MV-4-11 (cell line): Measurements from ENCODE around the gene KRT2.
A peak's percentile ranks its signal among the peaks of the same experiment; 100 is the strongest.

Experiments
- DNase-seq: peaks from one replicate; lab custom pipeline; 2025; lab: John Stamatoyannopoulos, UW

The KRT2 gene

GRCh38 chr12:52615208-52615868 is 36.7 kb downstream of the KRT2 start:
- peak; percentile 51 for DNase-seq

DNA sequence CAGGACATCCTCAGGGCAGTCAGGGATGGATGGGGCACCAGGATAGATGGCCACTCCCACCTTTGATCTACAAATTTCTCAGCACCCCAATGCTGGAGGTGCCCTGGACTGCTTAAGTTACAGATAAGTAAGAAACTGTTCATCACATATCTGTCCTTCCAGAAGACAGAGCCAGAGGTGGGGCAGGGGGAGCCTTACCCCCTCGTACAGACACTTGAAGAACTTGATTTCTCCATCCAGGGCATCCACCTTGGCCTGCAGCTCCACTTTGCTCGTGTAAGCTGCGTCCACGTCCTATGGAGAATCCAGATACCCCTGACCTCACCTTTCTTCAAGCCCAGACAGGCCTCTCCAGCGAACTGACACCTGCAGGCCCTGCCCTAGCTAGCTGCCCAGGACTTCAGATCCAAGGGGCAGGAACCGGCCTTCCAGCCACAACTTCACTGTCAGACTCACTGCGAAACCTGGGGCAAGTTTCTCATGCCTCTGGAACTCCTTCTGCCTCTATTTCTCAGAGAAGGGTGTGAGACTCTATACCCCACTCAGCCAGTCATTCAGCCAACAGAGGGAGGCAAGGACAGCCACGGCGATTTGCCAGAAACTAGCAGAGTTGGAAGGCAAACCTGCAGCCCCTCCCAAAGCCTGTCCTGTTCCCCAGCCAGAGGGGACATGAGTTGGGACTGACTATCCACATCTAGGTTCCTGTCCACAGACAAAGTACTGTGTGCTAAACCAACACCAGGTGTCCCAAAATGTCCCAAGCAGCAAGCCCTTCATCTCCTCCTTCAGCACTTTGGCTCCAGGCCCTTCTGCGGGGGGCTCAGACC is 37.4 kb downstream of the KRT2 start:
- DNase-seq: no peak

GRCh38 chr12:52613384-52614030 is 38.5 kb downstream of the KRT2 start:
- no peak for DNase-seq

- DNase-seq: no peak
Observed at GRCh38 chr12:52612431-52613383, 39.3 kb downstream of the KRT2 start.

DNA sequence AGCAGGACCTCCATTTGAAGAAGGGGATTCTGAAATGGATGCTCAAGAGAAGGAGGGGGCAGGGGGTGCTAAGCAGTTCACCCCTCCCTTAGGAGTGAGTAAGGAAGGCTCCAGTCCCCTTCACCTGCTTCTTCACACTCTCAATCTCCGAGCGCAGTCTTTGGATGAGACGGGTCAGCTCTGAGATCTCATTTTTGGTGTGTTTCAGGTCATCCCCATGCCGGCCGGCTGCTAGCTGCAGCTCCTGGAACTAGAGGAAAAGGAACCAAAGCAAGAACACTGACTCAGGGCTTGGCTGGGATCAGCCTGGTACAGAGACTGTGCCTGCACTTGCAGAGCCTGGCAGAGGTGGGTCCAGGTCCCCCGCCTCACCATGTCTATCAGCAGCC is 40.9 kb downstream of the KRT2 start:
- DNase-seq: no peak

DNA sequence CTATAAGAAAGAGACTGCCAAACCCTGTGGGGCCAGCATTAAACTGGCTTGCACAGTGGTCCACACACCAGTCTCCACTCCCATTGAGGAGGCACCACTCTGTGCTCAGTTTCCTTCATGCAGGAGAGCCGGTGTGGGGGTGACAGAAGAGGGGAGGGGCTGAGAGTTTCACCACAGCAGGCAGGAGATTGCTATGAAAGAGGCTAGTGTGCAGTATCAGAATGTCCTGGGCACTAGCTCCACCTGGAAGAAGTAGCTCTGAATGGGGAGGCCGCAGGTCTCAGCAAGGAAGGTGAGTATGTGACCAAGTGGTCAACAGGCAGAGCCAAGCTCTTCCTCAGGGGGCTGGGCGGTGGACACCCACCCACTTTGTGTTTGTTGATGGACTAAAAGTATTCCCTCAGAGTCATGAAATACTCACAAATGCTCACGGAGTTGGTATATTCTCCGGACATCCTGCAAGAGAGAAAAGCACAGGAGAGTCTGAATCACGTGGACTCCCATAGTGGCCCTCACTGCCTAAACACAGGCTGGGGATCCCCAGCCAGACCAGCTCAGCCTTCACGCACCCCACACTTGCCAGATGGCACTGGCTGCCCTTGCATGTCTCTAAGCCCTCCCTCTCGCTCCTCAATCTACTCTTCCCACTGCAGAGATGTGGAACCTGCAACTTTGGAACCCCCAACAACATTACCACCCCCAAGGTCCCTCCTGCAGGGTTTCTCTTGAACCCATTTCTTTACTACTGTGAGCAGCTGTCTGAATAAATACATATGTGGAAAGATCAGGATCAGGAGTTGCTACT is 43.0 kb downstream of the KRT2 start:
- no peak for DNase-seq

DNA sequence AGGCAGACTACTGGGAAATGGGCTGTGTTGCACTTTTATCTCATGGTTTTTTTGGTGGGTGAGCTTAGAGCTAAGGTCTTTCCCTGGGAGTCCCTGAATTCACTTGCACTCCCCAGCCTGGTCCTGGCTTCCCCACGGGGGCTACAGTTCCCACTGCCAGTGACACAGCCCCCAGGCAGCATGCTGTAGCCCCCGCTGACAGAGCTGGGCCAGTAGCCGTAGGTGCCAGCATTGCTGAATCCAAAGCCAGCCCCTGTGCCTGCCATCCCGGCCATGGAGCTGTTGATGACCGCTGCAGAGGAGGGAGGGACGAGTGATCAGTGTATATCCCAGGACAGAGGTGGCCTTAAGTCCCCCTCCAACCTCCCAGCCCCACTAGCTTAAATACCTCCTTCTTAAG is 43.9 kb downstream of the KRT2 start:
- DNase-seq: no peak

DNA sequence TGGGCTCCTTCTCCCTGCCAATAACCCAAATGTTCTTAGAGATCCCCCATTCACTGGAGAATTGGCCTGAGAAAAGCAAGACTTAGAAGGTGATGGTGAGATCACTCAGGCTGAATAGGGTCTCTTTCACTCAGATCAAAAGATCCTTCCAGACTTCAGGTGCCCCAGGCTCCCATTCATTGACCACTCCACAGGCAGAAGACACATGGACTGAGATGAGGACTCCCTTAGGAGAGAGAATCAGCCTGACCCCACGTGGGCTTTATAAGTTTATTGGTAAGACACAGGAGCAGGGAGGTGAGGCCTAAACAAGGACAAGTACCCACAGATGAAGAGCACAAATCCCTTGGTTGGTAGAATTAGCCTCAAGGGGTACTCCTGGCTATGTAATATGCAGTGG is 44.7 kb downstream of the KRT2 start:
- DNase-seq: no peak

DNA sequence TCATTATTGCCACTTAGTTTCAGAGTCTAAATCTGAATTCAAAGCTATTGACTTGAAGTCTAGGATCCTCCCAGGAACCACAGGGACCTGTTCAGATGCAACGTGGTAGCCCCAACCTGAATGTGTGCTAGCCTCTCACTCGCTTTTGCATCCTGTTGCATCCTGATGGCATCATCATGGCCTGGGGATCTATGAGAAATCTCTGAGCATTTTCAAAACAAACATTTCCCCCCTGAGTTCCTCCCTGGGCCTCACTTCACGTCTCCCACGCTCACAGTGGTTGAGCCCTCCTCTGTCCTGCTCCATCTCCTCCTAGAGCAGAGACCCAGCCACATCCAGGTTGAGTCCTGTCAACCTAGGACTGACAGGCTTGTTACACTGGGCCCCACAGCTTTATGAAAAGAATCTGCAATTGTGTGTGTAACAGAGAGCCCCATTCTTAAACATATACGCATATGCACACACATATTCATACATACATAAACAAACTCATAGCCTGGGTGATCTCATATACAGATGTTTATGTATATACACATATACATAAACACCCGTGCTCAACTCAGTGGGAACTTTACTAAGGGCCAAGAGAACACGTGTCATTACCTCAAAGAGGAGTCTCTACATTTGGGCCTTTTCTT is 45.3 kb downstream of the KRT2 start:
- no peak for DNase-seq

GRCh38 chr12:52606096-52606495 is 45.9 kb downstream of the KRT2 start:
- no peak for DNase-seq

GRCh38 chr12:52605542-52605941 is 46.5 kb downstream of the KRT2 start:
- DNase-seq: no peak

DNA sequence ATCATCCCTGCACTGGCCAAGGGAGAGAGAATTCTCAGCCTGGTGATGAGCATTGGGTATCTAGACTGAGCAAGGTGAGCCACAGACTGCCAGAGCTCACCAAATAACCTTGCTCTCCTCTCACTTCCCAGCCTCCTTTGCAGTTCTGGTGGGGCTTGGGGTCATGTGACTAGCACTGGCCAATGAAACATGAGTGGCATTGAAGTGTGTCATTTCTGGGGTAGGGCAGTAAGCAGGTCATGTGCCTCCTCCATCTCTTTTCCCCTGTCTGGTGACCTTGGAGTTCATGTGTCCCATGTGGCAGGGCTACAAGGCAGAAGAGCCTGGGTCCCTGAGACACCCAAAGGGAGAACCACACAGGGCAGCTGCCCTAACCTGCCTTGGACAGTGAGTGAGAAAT is 47.2 kb downstream of the KRT2 start:
- DNase-seq: no peak

DNA sequence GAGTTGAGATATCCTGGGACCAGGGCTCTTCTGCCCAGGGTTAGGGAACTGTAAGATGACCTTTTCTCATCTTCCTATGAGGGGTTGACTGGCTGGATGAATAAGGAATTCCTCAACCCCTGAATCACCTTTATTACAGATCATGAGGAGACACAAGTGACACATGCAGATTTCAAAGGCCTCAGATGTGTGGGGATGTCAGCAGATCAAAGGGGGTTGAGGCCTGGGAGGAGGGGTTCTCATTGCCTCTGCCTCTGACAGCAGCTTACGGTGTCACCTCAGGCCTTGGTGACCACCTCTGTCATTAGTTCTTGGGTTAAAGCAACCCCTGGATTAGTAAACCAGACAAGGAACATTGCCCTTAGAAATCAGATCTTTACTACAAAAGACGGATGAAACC is 48.7 kb downstream of the KRT2 start:
- DNase-seq: no peak

- no peak for DNase-seq
Observed at GRCh38 chr12:52602552-52602951, 49.5 kb downstream of the KRT2 start.

DNA sequence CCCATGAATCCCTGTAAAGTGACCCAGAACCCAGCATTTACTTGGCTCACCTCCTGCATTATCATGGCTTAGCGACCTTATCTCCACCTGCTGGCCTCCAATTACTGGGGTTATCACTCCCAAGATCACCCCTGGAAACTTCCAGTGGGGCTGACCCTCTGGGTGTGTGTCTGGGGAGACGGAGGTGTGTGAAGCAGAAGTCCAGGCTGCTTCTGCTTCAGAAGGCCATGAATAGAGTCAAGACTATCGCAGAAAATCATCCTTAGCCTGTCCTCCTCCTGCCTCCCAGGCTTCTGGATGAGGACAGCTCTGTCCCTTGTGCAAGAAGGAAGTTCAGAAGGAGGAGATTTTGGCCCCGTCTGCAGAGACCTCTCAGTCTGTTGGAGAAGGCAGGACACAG is 50.3 kb downstream of the KRT2 start:
- no peak for DNase-seq

- DNase-seq: no peak
Observed at GRCh38 chr12:52600941-52601481, 51.0 kb downstream of the KRT2 start, which contains the start of gene KRT72. Gene KRT72, minus strand, starts transcription at chr12:52601463. Its CDS starts 11 bp downstream, at chr12:52601452.

DNA sequence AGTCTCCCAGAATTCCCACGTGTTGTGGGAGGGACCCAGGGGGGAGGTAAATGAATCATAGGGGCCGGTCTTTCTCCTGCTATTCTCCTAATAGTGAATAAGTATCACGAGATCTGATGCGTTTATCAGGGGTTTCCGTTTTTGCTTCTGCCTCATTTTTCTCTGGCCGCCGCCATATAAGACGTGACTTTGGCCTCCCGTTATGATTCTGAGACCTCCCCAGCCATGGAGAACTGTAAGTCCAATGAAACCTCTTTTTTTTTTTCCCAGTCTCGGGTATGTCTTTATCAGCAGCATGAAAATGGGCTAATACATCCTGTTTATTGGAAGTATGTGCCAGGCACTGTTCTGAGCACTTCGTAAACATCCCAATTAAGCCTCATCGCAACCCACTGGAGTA is 51.5 kb downstream of the KRT2 start:
- DNase-seq: no peak

DNA sequence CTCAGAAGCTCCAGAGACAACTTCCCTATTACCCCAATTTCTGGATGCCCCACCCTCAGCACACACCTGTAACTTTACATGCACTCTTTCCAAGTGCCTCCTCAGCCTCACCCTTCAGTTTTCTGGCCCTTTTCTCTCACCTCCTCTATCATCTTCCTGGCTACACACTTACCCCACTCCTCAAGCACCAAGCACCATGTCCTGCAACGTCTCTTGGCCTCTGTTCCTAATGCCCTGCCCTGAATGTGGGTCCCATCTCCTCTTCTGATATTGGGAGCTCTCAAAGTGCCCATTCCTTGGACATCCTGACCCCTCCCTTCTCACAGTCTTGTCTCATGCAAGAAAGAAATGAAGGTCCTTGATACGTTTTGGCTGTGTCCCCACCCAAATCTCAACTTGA is 51.9 kb downstream of the KRT2 start:
- no peak for DNase-seq

- no peak for DNase-seq
Observed at GRCh38 chr12:52598966-52599365, 53.0 kb downstream of the KRT2 start.
